ENCODE results near the gene CAMK2B. TPM values are rescaled to one million over a fixed set of nuclear protein-coding genes. Genes with fewer than 3 reads are reported as not detected.

CAMK2B gene
- total and polyA plus RNA-seq, 2 of the 13 experiments (the other 11 are each of a cell fraction or from before 2014, with no cell fraction given): 0.27 to 0.48 TPM

- Histone ChIP-seq H3K4me1 (ENCODE audit: insufficient read depth, low read length) (peaks cover 18% of the 10 kb centered on the region), H3K4me2 (ENCODE audit: low read depth, low read length) (no peak overlapping the region), H3K9ac (ENCODE audit: insufficient read depth, low read depth, low read length) (no peak overlapping the region), H3K79me2 (ENCODE audit: insufficient read depth, low read length) (no peaks in the 10 kb centered on the region), H3K27me3 (ENCODE audit: control insufficient read depth in 1 of 2, insufficient read depth in 2 of 2, low read length in 2 of 2) (peaks cover 21 to 64% of the 10 kb centered on the region in 2 experiments), H3K4me3 (replicated peaks in 1 of 3; ENCODE audit: insufficient read depth in 1 of 3, low read depth in 2 of 3, low read length in 3 of 3) (no peak overlapping the region), H3K9me3 (ENCODE audit: low read length) (no peaks in the 10 kb centered on the region), H3K27ac (ENCODE audit: extremely low read length, insufficient read depth, low read length) (no peak overlapping the region), H2AFZ (ENCODE audit: low read length) (no peak overlapping the region), H4K20me1 (ENCODE audit: insufficient read depth, low read length) (no peaks in the 10 kb centered on the region), H3K36me3 (replicated peaks in 1 of 2; ENCODE audit: control insufficient read depth in 1 of 2, insufficient read depth in 2 of 2, low read length in 2 of 2) (no peaks in the 10 kb centered on the region)
- in situ Hi-C loops (cut with HindIII; ENCODE audit: extremely low pct_ligation_motif_present, low pct_unique_long_range_greater_than_20kb) (no loop called here), intact Hi-C loops (cut with micrococcal nuclease; ENCODE audit: unreplicated experiment) (no loop called here)
- ChIA-PET POLR2A (no interaction called here), CTCF (ENCODE audit: low intra/inter-chr PET ratio, low total read pairs) (no interaction called here)
- no peak for FAIRE-seq
- no peak for ATAC-seq
- BruUV-seq (replicated peaks): no TSS peak
- DNase-seq (ENCODE audit: low spot score): no peak
- WGBS (ENCODE audit: low lambda C conversion rate): 17% methylated on average over 3 of the region's 5 CpGs
- no peak for TF ChIP-seq ZBTB37 (CRISPR knock-in tag; IDR thresholded peaks at IDR 0.05)
- no peak for TF ChIP-seq CSRNP2 (CRISPR knock-in tag; conservative IDR thresholded peaks at IDR 0.05; ENCODE audit: low read depth)
- no peak for TF ChIP-seq MTERF4 (CRISPR knock-in tag; IDR thresholded peaks at IDR 0.05)
- no peak for TF ChIP-seq FOXO4 (CRISPR knock-in tag; conservative IDR thresholded peaks at IDR 0.05)
- TF ChIP-seq HNRNPUL1 (IDR thresholded peaks at IDR 0.05; ENCODE audit: low read depth, low read length): no peak
- no peak for TF ChIP-seq YEATS2 (CRISPR knock-in tag; IDR thresholded peaks at IDR 0.05; ENCODE audit: borderline replicate concordance)
- TF ChIP-seq ZNF354B (CRISPR knock-in tag; IDR thresholded peaks at IDR 0.05): no peak
- no peak for TF ChIP-seq E2F2 (CRISPR knock-in tag; IDR thresholded peaks at IDR 0.05; ENCODE audit: borderline replicate concordance)
- TF ChIP-seq ZFP36L2 (CRISPR knock-in tag; IDR thresholded peaks at IDR 0.05): no peak
- no peak for TF ChIP-seq NR0B2 (CRISPR knock-in tag; IDR thresholded peaks at IDR 0.05)
- no peak for TF ChIP-seq ZNF496 (CRISPR knock-in tag; IDR thresholded peaks at IDR 0.05; ENCODE audit: insufficient replicate concordance)
- TF ChIP-seq MIER2 (CRISPR knock-in tag; IDR thresholded peaks at IDR 0.05): no peak
- no peak for TF ChIP-seq XRCC5 (optimal IDR thresholded peaks at IDR 0.05; ENCODE audit: low read length)
- no peak for TF ChIP-seq ZMAT5 (CRISPR knock-in tag; IDR thresholded peaks at IDR 0.05; ENCODE audit: borderline replicate concordance, low read depth)
- TF ChIP-seq ZNF674 (CRISPR knock-in tag; IDR thresholded peaks at IDR 0.05; ENCODE audit: low read depth): no peak
- TF ChIP-seq ZNF552 (CRISPR knock-in tag; IDR thresholded peaks at IDR 0.05; ENCODE audit: borderline replicate concordance): no peak
- TF ChIP-seq MXD4 (CRISPR knock-in tag; IDR thresholded peaks at IDR 0.05): no peak
- no peak for TF ChIP-seq SIX4 (CRISPR knock-in tag; IDR thresholded peaks at IDR 0.05)
Measured at GRCh38 chr7:44261240-44261639, 64.2 kb downstream of the CAMK2B start.
